NB4 (cell line): Measurements from ENCODE around the gene CASQ2.
A peak's percentile ranks its signal among the peaks of the same experiment; 100 is the strongest.

ENCODE experiments used
- DNase-seq: peaks from one replicate; pipeline ENCODE4 v3.0.0; 2010; ENCODE audit warnings: low read depth
- H3K4me3 ChIP-seq: one replicate; pipeline ENCODE4 v1.5.1; 2011; ENCODE audit warnings: mild to moderate bottlenecking, low read depth, low read length, moderate library complexity
- MYC ChIP-seq: IDR thresholded peaks from 2 replicates; pipeline ENCODE4 v1.6.1; 2011; ENCODE audit warnings: low read depth, low read length
- POLR2A ChIP-seq: IDR thresholded peaks from 2 replicates; pipeline ENCODE4 v1.6.1; 2011; ENCODE audit warnings: mild to moderate bottlenecking; ENCODE audit not compliant: insufficient read length; ENCODE audit errors: extremely low read depth
- TF ChIP-seq, protein P1 (sequence below): IDR thresholded peaks from 2 replicates; pipeline ENCODE4 v1.6.1; 2011; ENCODE audit warnings: low read depth, low read length
- TF ChIP-seq, protein P2 (sequence below): IDR thresholded peaks from one replicate; pipeline ENCODE4 v1.5.1; 2012; ENCODE audit warnings: low read depth, low read length

The CASQ2 gene

DNA sequence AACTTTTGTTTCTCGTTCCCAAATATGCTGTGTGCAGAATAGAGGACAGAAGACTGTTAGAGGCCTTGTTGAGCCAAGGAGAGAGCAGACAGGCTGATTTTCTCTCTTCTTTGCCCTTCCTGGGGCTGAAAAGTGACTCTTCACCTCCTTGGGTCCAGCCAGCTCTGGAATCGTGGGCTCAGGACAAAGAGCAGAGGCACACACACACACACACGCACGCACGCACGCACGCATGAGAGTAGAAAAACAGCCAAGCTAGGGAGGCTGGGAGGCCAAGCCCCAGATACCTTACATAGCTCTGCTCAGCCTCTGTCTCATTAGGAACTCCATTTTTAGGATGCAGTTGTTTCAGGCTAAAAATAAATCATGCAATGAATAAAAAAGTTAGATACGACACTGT is at the start of gene CASQ2:
CASQ2 (minus strand) TSS at position 166 of the 400 bp plus-strand sequence. CDS start 173 bp downstream, outside the sequence.
- DNase-seq, result no peak
- H3K4me3 ChIP-seq, result no peak within 1 kb of the TSS
- TF ChIP-seq MYC (no peak), POLR2A (no peak)
- TF ChIP-seq, protein P1, sequence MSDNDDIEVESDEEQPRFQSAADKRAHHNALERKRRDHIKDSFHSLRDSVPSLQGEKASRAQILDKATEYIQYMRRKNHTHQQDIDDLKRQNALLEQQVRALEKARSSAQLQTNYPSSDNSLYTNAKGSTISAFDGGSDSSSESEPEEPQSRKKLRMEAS, result no peak
- TF ChIP-seq, protein P2, sequence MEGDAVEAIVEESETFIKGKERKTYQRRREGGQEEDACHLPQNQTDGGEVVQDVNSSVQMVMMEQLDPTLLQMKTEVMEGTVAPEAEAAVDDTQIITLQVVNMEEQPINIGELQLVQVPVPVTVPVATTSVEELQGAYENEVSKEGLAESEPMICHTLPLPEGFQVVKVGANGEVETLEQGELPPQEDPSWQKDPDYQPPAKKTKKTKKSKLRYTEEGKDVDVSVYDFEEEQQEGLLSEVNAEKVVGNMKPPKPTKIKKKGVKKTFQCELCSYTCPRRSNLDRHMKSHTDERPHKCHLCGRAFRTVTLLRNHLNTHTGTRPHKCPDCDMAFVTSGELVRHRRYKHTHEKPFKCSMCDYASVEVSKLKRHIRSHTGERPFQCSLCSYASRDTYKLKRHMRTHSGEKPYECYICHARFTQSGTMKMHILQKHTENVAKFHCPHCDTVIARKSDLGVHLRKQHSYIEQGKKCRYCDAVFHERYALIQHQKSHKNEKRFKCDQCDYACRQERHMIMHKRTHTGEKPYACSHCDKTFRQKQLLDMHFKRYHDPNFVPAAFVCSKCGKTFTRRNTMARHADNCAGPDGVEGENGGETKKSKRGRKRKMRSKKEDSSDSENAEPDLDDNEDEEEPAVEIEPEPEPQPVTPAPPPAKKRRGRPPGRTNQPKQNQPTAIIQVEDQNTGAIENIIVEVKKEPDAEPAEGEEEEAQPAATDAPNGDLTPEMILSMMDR, result no peak

GRCh38 chr1:115815694-115816093 is 47.2 kb upstream of the CASQ2 start:
- no peak for DNase-seq
- TF ChIP-seq, protein P2, result no peak
- TF ChIP-seq POLR2A, result no peak
- H3K4me3 ChIP-seq, result no peak overlapping the region

- DNase-seq, result no peak
- H3K4me3 ChIP-seq, result no peak overlapping the region
- TF ChIP-seq, protein P2, result no peak
- TF ChIP-seq MYC (no peak), POLR2A (no peak)
- TF ChIP-seq, protein P1, result no peak
These were observed 46.3 kb upstream of the CASQ2 start for GRCh38 chr1:115814685-115815398.

GRCh38 chr1:115813727-115814126 is 45.2 kb upstream of the CASQ2 start:
- no peak for TF ChIP-seq MYC
- TF ChIP-seq, protein P1, result no peak
- TF ChIP-seq POLR2A, result no peak
- TF ChIP-seq, protein P2, result no peak
- H3K4me3 ChIP-seq, result no peak overlapping the region
- DNase-seq, result peak; percentile 21

DNA sequence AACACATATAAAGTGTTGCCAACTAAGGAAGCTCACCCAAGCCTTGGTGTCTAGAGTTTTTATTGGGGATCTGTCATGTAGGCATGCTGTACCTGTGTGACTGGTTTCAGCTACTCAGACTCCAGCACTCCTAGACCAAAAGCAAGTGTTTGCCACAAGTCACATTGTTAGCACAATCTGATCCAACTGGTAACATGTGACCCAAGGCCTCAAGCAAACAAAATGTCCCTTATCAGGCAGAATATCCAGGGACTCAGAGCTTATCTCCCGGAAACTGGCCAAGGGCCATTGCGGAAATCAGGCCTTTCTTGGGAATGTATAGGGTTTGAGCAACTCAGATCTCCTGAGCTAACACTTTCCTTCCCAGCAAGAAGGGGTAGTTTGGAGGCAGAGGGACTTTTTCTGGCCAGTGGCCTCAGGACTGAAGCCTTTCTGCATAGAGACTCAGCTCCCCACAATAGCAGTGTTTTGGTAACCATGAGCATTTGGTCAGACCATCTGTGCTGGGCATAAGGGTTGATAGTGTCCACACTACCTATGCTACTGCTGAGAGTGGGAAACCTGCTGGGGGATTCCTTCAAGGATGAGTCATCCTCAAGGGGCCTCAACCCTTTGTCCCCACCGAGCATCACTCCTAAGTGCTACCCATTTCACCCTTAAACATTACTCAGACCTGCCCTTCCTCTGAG is 42.8 kb upstream of the CASQ2 start:
- DNase-seq, result no peak
- no peak overlapping the region for H3K4me3 ChIP-seq
- TF ChIP-seq, protein P2, result no peak
- TF ChIP-seq, protein P1, result no peak
- TF ChIP-seq POLR2A, result no peak
- TF ChIP-seq MYC, result no peak

DNA sequence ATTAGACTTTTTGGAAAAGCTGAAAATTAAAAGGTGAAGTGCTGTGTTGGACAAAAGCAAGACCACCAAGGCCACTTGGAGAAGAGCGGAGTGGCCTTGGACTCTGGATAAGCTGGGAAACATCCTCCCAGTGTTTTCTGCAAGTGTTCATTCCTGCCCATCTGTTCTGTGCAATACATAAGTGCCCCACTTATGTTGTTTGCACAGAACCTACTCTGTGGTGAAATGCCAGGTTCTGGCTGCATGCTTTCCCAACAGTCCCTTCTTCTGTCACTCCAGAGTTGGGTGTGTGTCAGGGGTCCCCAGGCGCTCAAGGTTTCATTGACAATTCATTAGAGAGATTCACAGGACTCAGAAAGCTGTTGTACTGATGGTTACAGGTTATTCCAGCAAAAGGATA is 42.1 kb upstream of the CASQ2 start:
- no peak for DNase-seq
- TF ChIP-seq, protein P1, result no peak
- TF ChIP-seq MYC (no peak), POLR2A (no peak)
- TF ChIP-seq, protein P2, result no peak
- H3K4me3 ChIP-seq, result no peak overlapping the region
